Upper lobe of left lung (tissue), 6 donors: Measurements from ENCODE around the gene NBAS. TPM values are rescaled to one million over a fixed set of nuclear protein-coding genes. Genes with fewer than 3 reads are reported as not detected.

Source experiments
- ATAC-seq, 2 donors: fragments of 200-7000 bp; cut with Tn5 transposase; one replicate each; pipeline ENCODE4 v1.9.1; 2022; ENCODE audit warnings: mild to moderate bottlenecking in 2 of 2, moderate library complexity in 2 of 2; ENCODE audit not compliant: low FRiP score in 2 of 2
- DNase-seq, 2 donors: peaks; one replicate each; pipeline ENCODE4 v3.0.0-alpha.2; 2019 to 2020
- H3K27ac ChIP-seq, 4 donors: fragments of 200-600 bp; sonication (generic); one replicate each; pipeline ENCODE4 v1.5.1; 2016 to 2019
- H3K27me3 ChIP-seq, 4 donors: fragments of 200-600 bp; sonication (generic); one replicate each; pipeline ENCODE4 v1.5.1; 2017 to 2019
- H3K36me3 ChIP-seq, 4 donors: fragments of 200-600 bp; sonication (generic); one replicate each; pipeline ENCODE4 v1.5.1; 2016 to 2019
- H3K4me1 ChIP-seq, 4 donors: fragments of 200-600 bp; sonication (generic); one replicate each; pipeline ENCODE4 v1.5.1; 2018 to 2019
- H3K4me3 ChIP-seq, 4 donors: fragments of 200-600 bp; sonication (generic); one replicate each; pipeline ENCODE4 v1.5.1; 2017 to 2019; ENCODE audit warnings: mild to moderate bottlenecking in 2 of 4, moderate library complexity in 1 of 4
- H3K9me3 ChIP-seq, 4 donors: fragments of 200-600 bp; sonication (generic); one replicate each; pipeline ENCODE4 v1.5.1; 2018 to 2019
- CTCF ChIP-seq, 6 experiments: fragments of 450-650 bp in 4 of 6; fragments of 200-600 bp in 2 of 6; sonication (generic) in 2 of 6; IDR thresholded peaks; one replicate each; pipeline ENCODE4 v1.5.1; 2016 to 2019; ENCODE audit warnings: antibody characterized with exemption in 6 of 6
- EP300 ChIP-seq, 4 donors: sonication (generic); formaldehyde crosslinking; IDR thresholded peaks; one replicate each; pipeline ENCODE4 v1.5.1; 2017; ENCODE audit warnings: antibody characterized with exemption in 4 of 4, control low read depth in 2 of 4
- POLR2A ChIP-seq, 4 donors: fragments of 450-650 bp; IDR thresholded peaks; one replicate each; pipeline ENCODE4 v1.5.1; 2016 to 2017; ENCODE audit warnings: antibody characterized with exemption in 4 of 4, mild to moderate bottlenecking in 2 of 4
- POLR2AphosphoS5 ChIP-seq, 2 donors: sonication (generic); formaldehyde crosslinking; IDR thresholded peaks; one replicate each; pipeline ENCODE4 v1.5.1; 2017; ENCODE audit warnings: antibody characterized with exemption in 2 of 2
- WGBS, 2 donors: methylation state at CpG; one replicate each; pipeline ENCODE4 v1.1.5; 2017 to 2018; 5-methylcytosine and 5-hydroxymethylcytosine counted together
- total RNA-seq, 6 donors: library from RNA; depleted of rRNA in 4 of 6; stranded (reverse); fragments of >200 nt in 4 of 6; gene quantifications; one replicate each; pipeline versions ENCODE4 v1.1.0 to v1.2.1, GENCODE V29; 2016 to 2021
- donor health status: DM: no; HTN: no; CAD: no; lungs with moderate emphysema.
- donor health status: DM: no; HTN: yes; CAD: no; lungs with severe emphysema.

Gene NBAS
- total RNA-seq, 6 donors from 2014 or later, result 33.2 to 75.5 (median 43.1) TPM

- Histone ChIP-seq H3K27me3 (no peaks in the 10 kb centered on the region), H3K27ac (no peak overlapping the region), H3K4me3 (no peak overlapping the region), H3K4me1 (peaks cover 17 to 31% (median 24%) of the 10 kb centered on the region in 4 donors), H3K9me3 (no peaks in the 10 kb centered on the region), H3K36me3 (peaks cover 24 to 63% (median 30%) of the 10 kb centered on the region in 4 donors)
- 96 to 97% methylated on average over 4 of the region's 4 CpGs for WGBS, 2 donors
- no peak for ATAC-seq
- TF ChIP-seq EP300 (IDR thresholded peaks at IDR 0.05), result no peak
- no peak for TF ChIP-seq CTCF (IDR thresholded peaks at IDR 0.05)
- TF ChIP-seq POLR2AphosphoS5 (IDR thresholded peaks at IDR 0.05), result no peak
- no peak for TF ChIP-seq POLR2A (IDR thresholded peaks at IDR 0.05)
- no peak for DNase-seq
Observed at GRCh38 chr2:15595936-15596335, 34.8 kb upstream of the NBAS start.

DNA sequence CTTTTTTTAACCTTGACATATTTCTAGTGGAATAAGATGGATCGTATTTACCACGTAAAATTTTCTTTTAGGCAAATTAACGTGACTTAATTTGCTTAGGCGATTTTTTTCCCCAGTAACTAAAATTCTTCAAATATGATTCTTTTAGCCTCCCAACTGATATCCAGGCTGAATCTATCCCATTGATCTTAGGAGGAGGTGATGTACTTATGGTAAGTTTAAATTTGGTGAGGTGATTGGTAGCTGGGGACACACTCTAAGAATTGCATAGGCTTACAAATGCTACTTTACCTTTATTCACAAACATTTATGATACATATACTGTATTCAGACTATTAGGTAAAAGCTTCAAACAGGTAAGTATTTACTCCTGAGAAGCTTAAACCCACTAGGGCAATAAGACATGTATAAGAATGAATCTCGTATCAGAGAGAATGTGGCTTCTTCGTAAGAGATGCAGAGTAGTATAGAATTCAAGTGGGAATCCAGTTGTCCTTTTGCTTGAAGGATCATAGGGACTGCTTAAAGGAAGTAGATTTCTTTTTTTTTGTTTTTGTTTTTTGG, 34.3 kb upstream of the NBAS start:
- no peak for TF ChIP-seq CTCF (IDR thresholded peaks at IDR 0.05)
- TF ChIP-seq POLR2A (IDR thresholded peaks at IDR 0.05), result no peak
- no peak for TF ChIP-seq EP300 (IDR thresholded peaks at IDR 0.05)
- no peak for TF ChIP-seq POLR2AphosphoS5 (IDR thresholded peaks at IDR 0.05)
- Histone ChIP-seq H3K4me3 (no peak overlapping the region), H3K27me3 (no peaks in the 10 kb centered on the region), H3K9me3 (no peaks in the 10 kb centered on the region), H3K36me3 (peaks cover 21 to 58% (median 27%) of the 10 kb centered on the region in 4 donors), H3K4me1 (peaks cover 17 to 31% (median 25%) of the 10 kb centered on the region in 4 donors), H3K27ac (no peak overlapping the region)
- DNase-seq (no peak), ATAC-seq (no peak)
- 96 to 97% methylated on average over 6 of the region's 6 CpGs for WGBS, 2 donors

GRCh38 chr2:15594291-15595256, 33.4 kb upstream of the NBAS start:
- TF ChIP-seq POLR2A (IDR thresholded peaks at IDR 0.05) (no peak), EP300 (IDR thresholded peaks at IDR 0.05) (no peak), POLR2AphosphoS5 (IDR thresholded peaks at IDR 0.05) (no peak), CTCF (IDR thresholded peaks at IDR 0.05) (no peak)
- no peak for ATAC-seq
- WGBS, 2 donors, result 65 to 71% methylated on average over 5 of the region's 5 CpGs

DNA sequence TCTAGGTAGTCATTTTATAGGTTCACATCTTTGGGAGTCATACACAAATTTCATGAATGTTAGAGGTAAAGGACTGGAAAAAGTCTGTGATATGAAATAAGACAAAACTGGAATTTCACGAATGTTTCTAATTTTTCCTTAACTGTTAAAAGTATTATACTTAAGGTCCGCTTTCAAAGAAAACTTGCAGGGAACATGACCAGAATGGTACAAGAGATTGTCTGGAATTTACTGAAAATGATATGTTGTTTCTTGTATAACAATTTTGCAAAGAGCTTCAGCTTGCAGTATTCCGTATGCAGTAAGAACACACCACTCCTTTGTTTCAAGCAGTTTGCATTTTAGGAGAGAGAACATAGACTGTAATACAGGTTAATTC, 32.2 kb upstream of the NBAS start:
- ATAC-seq, result no peak
- no peak overlapping the region for H3K4me3 ChIP-seq
- H3K27ac ChIP-seq, result no peak overlapping the region
- peaks cover 11 to 37% (median 21%) of the 10 kb centered on the region in 4 donors for H3K36me3 ChIP-seq
- peaks cover 17 to 31% (median 25%) of the 10 kb centered on the region in 4 donors for H3K4me1 ChIP-seq
- WGBS, 2 donors, result 83 to 84% methylated on average over 3 of the region's 3 CpGs
- DNase-seq, result no peak
- H3K27me3 ChIP-seq, result no peaks in the 10 kb centered on the region
- no peaks in the 10 kb centered on the region for H3K9me3 ChIP-seq
- TF ChIP-seq POLR2AphosphoS5 (IDR thresholded peaks at IDR 0.05), result no peak
- TF ChIP-seq POLR2A (IDR thresholded peaks at IDR 0.05), result no peak
- TF ChIP-seq EP300 (IDR thresholded peaks at IDR 0.05), result no peak
- no peak for TF ChIP-seq CTCF (IDR thresholded peaks at IDR 0.05)

More at GRCh38 chr2:15594291-15595256, 33.4 kb upstream of the NBAS start:
- H3K36me3 ChIP-seq, result peaks cover 14 to 50% (median 22%) of the 10 kb centered on the region in 4 donors
- H3K4me3 ChIP-seq, result no peak overlapping the region
- peaks cover 17 to 31% (median 25%) of the 10 kb centered on the region in 4 donors for H3K4me1 ChIP-seq
- H3K9me3 ChIP-seq, result no peaks in the 10 kb centered on the region
- no peak overlapping the region for H3K27ac ChIP-seq
- DNase-seq, result no peak
- H3K27me3 ChIP-seq, result no peaks in the 10 kb centered on the region
